A673 (cell line): ENCODE measurements around the gene PLEKHG2. TPM values are rescaled to one million over a fixed set of nuclear protein-coding genes. Genes with fewer than 3 reads are reported as not detected.

Experiments
- BruUV-seq: library from RNA; stranded (reverse); fragments of 400-500 nt; replicated peaks from 2 replicates; lab custom pipeline; 2021; lab: Mats Ljungman, UMichigan
- CTCF ChIA-PET: fragments of 300-600 bp; sonication (Branson Sonifier 250); formaldehyde crosslinking; loops from one replicate; lab custom pipeline; 2022; ENCODE audit warnings: antibody characterized with exemption; lab: Charles Lee
- POLR2A ChIA-PET: fragments of 300-600 bp; sonication (Branson Sonifier 250); formaldehyde crosslinking; loops from one replicate; lab custom pipeline; 2022; ENCODE audit warnings: antibody characterized with exemption; ENCODE audit not compliant: low non-redundant PET; lab: Charles Lee
- DNase-seq: peaks from one replicate; pipeline ENCODE4 v3.0.0-alpha.2; 2015; ENCODE audit warnings: low spot score
- H3K27ac ChIP-seq: fragments of 200-600 bp; sonication (generic); 2 replicates; pipeline ENCODE4 v1.5.1; 2016; ENCODE audit warnings: mixed run types, low read depth, mild to moderate bottlenecking, mixed read lengths, antibody characterized with exemption, low read length; ENCODE audit not compliant: poor library complexity, severe bottlenecking
- H3K27me3 ChIP-seq: fragments of 200-600 bp; sonication (generic); replicated peaks from 2 replicates; pipeline ENCODE4 v1.6.1; 2017; ENCODE audit warnings: mixed run types, low read depth, mild to moderate bottlenecking, mixed read lengths, antibody characterized with exemption, low read length; ENCODE audit not compliant: insufficient read depth, poor library complexity
- H3K36me3 ChIP-seq: fragments of 200-600 bp; sonication (generic); 2 replicates; pipeline ENCODE4 v1.6.1; 2016; ENCODE audit warnings: mixed run types, mild to moderate bottlenecking, mixed read lengths, antibody characterized with exemption, low read length; ENCODE audit not compliant: insufficient read depth, poor library complexity, severe bottlenecking
- H3K4me1 ChIP-seq: fragments of 200-600 bp; sonication (generic); 2 replicates; pipeline ENCODE4 v1.6.1; 2017; ENCODE audit warnings: mixed run types, mild to moderate bottlenecking, mixed read lengths, antibody characterized with exemption, low read length; ENCODE audit not compliant: insufficient read depth, poor library complexity, severe bottlenecking
- H3K4me3 ChIP-seq: fragments of 200-600 bp; sonication (generic); 2 replicates; pipeline ENCODE4 v1.5.1; 2016; ENCODE audit warnings: low read depth, mixed run types, mild to moderate bottlenecking, mixed read lengths, low read length; ENCODE audit not compliant: poor library complexity, severe bottlenecking
- H3K9me3 ChIP-seq: fragments of 200-600 bp; sonication (generic); 2 replicates; pipeline ENCODE4 v1.6.1; 2016; ENCODE audit warnings: mixed run types, low read depth, mild to moderate bottlenecking, mixed read lengths, antibody characterized with exemption, low read length; ENCODE audit not compliant: poor library complexity, severe bottlenecking
- CTCF ChIP-seq: fragments of 300-800, 200-600 bp; sonication (generic); conservative IDR thresholded peaks from 2 replicates; pipeline ENCODE4 v1.5.1; 2017; ENCODE audit warnings: low read depth, mild to moderate bottlenecking, antibody characterized with exemption, low read length, moderate library complexity, mixed read lengths
- EZH2 ChIP-seq: fragments of 200-600 bp; sonication (generic); IDR thresholded peaks from 2 replicates; pipeline ENCODE4 v1.6.1; 2017; ENCODE audit warnings: borderline replicate concordance, low read depth, mild to moderate bottlenecking, mixed read lengths, antibody characterized with exemption, low read length; ENCODE audit not compliant: poor library complexity, severe bottlenecking
- intact Hi-C: fragments of 100-400 bp; cut with micrococcal nuclease; formaldehyde crosslinking; loops from one replicate; pipeline ENCODE4 v1.10.0; 2022; ENCODE audit not compliant: unreplicated experiment
- total RNA-seq: library from RNA; stranded (reverse); gene quantifications from 2 replicates; pipeline ENCODE4 v1.2.3, GENCODE V29; 2021

The PLEKHG2 gene
- total RNA-seq, 1 experiment from 2014 or later: 99.4 TPM

GRCh38 chr19:39410831-39411080 lies 1.7 kb upstream of the PLEKHG2 start:
- no peak for TF ChIP-seq CTCF
- TF ChIP-seq EZH2: no peak
- DNase-seq: no peak
- Histone ChIP-seq H3K36me3 (peaks cover 8% of the 10 kb centered on the region), H3K4me1 (peaks cover 44% of the 10 kb centered on the region), H3K4me3 (no peak overlapping the region), H3K27me3 (no peaks in the 10 kb centered on the region), H3K27ac (peak overlapping the region; percentile 93), H3K9me3 (no peaks in the 10 kb centered on the region)
- ChIA-PET CTCF (interaction anchor here (1.8 kb wide), 1 partner anchor 13 kb away, joined by 16 read pairs; no protein-coding TSS in a partner anchor), POLR2A (no interaction called here)
- BruUV-seq: no TSS peak
- intact Hi-C loops: loop anchor here (5.0 kb wide), 1 partner anchor 288 kb away; no protein-coding TSS in a partner anchor

- Histone ChIP-seq H3K36me3 (peaks cover 13% of the 10 kb centered on the region), H3K27me3 (no peaks in the 10 kb centered on the region), H3K9me3 (no peaks in the 10 kb centered on the region), H3K4me1 (peaks cover 46% of the 10 kb centered on the region), H3K27ac (peak overlapping the region; percentile 44), H3K4me3 (peak overlapping the region; percentile 100)
- no peak for DNase-seq
- intact Hi-C loops: loop anchor here (5.0 kb wide), 1 partner anchor 289 kb away; no protein-coding TSS in a partner anchor
- CTCF ChIA-PET: interaction anchor here (0.9 to 1.8 kb wide), 3 partner anchors 13 to 310 kb away, joined by 4 to 16 read pairs (median 4); partner anchors contain the start of gene RPS16
- BruUV-seq: no TSS peak
- TF ChIP-seq EZH2: no peak
- no peak for TF ChIP-seq CTCF
- POLR2A ChIA-PET: interaction anchor here (0.5 kb wide), 1 partner anchor 36 kb away, joined by 3 read pairs; no protein-coding TSS in a partner anchor
Observed at GRCh38 chr19:39411081-39411831, 1.2 kb upstream of the PLEKHG2 start.

GRCh38 chr19:39411832-39412099 lies 703 bp upstream of the PLEKHG2 start:
- H3K27ac ChIP-seq: peak overlapping the region; percentile 44

More at GRCh38 chr19:39411832-39412099, 703 bp upstream of the PLEKHG2 start:
- Histone ChIP-seq H3K27me3 (no peaks in the 10 kb centered on the region), H3K4me3 (peak overlapping the region; percentile 100), H3K36me3 (peaks cover 17% of the 10 kb centered on the region), H3K4me1 (peaks cover 46% of the 10 kb centered on the region), H3K9me3 (no peaks in the 10 kb centered on the region)
- CTCF ChIA-PET: interaction anchor here (0.9 to 1.8 kb wide), 3 partner anchors 14 to 310 kb away, joined by 4 to 16 read pairs (median 4); partner anchors contain the start of gene RPS16
- BruUV-seq: no TSS peak
- TF ChIP-seq CTCF (peak; percentile 98), EZH2 (no peak)
- POLR2A ChIA-PET: interaction anchor here (0.5 kb wide), 1 partner anchor 35 kb away, joined by 3 read pairs; no protein-coding TSS in a partner anchor
- intact Hi-C loops: loop anchor here (1.0 to 5.0 kb wide), 2 partner anchors 14 to 289 kb away; no protein-coding TSS in a partner anchor
- DNase-seq: peak; percentile 95
